ENCODE measurements around the gene C20orf141. TPM values are rescaled to one million over a fixed set of nuclear protein-coding genes. Genes with fewer than 3 reads are reported as not detected.

Gene C20orf141, protein sequence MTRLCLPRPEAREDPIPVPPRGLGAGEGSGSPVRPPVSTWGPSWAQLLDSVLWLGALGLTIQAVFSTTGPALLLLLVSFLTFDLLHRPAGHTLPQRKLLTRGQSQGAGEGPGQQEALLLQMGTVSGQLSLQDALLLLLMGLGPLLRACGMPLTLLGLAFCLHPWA
- not detected in 2 replicates for total RNA-seq (2013; cell fraction: nucleolus; rRNA removed)
- not detected in 2 replicates for total RNA-seq (2014; rRNA removed)
- not detected in 2 replicates for total RNA-seq (2014; rRNA removed; fragmentation: Illumina TruSeq; extraction: Trizol)
- total RNA-seq (2021) = not detected in 2 replicates
- not detected for polyA plus RNA-seq (2011; ENCODE audit: low read depth)
- polyA plus RNA-seq (2011; rRNA removed) = not detected in 2 replicates
- polyA plus RNA-seq (2011; cell fraction: cytosol; rRNA removed) = not detected in 2 replicates
- not detected in 2 replicates for polyA plus RNA-seq (2011; cell fraction: nucleus; rRNA removed)
- not detected in 2 replicates for polyA plus RNA-seq (2012)
- polyA plus RNA-seq (2014; fragmentation: Illumina TruSeq; extraction: Trizol) = not detected in 2 replicates
- not detected for polyA plus RNA-seq (2014; fragmentation: Nextera tagmentation; extraction: Ambion mirVana)
- not detected in 2 replicates for polyA plus RNA-seq (2014; rRNA removed)
- not detected for polyA plus RNA-seq (2016; fragmentation: Nextera tagmentation; extraction: Ambion mirVana)
- polyA minus RNA-seq (2011; rRNA and poly(A)+ RNA removed) = not detected in 2 replicates
- polyA minus RNA-seq (2011; cell fraction: cytosol; rRNA and poly(A)+ RNA removed) = not detected in 2 replicates
- not detected in 2 replicates for polyA minus RNA-seq (2011; cell fraction: nucleus; rRNA and poly(A)+ RNA removed)
- not detected for Bru-seq, nascent RNA
- BruChase-seq, experiment 1, labeled RNA remaining after a 6-hour chase = not detected
- BruChase-seq, experiment 2, labeled RNA remaining after a 2-hour chase = not detected
- long read RNA-seq, experiment 1 = 0 reads
- long read RNA-seq, experiment 2 = 0 reads

DNA sequence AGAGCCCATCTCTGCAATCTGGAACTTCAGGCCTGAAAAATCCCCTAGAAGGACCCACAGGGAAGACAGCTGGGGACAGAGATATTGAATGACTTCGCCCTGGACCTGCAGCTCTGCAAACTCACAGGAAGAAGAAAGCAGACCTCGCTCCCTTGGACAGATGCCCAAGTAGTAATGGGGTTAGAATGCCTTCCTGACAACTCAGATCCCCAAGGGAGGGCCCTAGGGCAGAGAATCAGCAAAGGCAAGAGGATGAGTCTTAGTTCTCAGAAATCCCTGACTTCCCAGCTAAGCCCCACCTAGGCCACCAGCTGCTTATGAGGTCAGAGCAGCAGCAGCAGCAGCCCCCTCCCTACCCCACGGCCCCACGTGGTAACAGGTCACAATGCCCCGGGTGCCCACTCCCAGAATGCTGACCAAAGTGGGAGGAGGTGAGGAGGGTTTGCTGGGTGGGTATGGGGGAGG lies at the start of gene C20orf141:
Gene C20orf141, plus strand, starts transcription at position 401 of the 465 bp plus-strand sequence. CDS start 198 bp downstream, outside the sequence.
- no peaks in the 10 kb centered on the region for H3K4me1 ChIP-seq (ENCODE audit: control insufficient read depth, insufficient read depth, low read length)
- no peak within 1 kb of the TSS for H3K9ac ChIP-seq (ENCODE audit: control insufficient read depth, insufficient read depth, low read length)
- H3K9me3 ChIP-seq (replicated peaks; ENCODE audit: control insufficient read depth, insufficient read depth, low read length) = no peaks in the 10 kb centered on the region; the same call in 2 of the 3 replicates
- intact Hi-C loops (cut with micrococcal nuclease; ENCODE audit: unreplicated experiment) = no loop called here
- H3K4me2 ChIP-seq (ENCODE audit: control insufficient read depth, insufficient read depth) = no peak within 1 kb of the TSS
- H3K36me3 ChIP-seq (ENCODE audit: control insufficient read depth in 2 of 2, insufficient read depth in 2 of 2, low read length in 1 of 2) = no peaks in the 10 kb centered on the region
- in situ Hi-C loops (cut with MboI) = no loop called here
- ChIA-PET POLR2A (no interaction called here), CTCF (no interaction called here), SMC1A (ENCODE audit: uncharacterized antibody, unreplicated experiment) (no interaction called here), RAD21 (ENCODE audit: unreplicated experiment) (no interaction called here)
- no peak for TF ChIP-seq NFIC (IDR thresholded peaks at IDR 0.05; ENCODE audit: low read depth, low read length)
- no peak for TF ChIP-seq LARP7 (IDR thresholded peaks at IDR 0.05)
- no peak within 1 kb of the TSS for H2AFZ ChIP-seq (ENCODE audit: control insufficient read depth, low read depth, low read length)
- H3K4me3 ChIP-seq = no peak within 1 kb of the TSS
- no peak for DNase-seq (ENCODE audit: low read depth, low spot score)
- H3K79me2 ChIP-seq (ENCODE audit: control insufficient read depth, insufficient read depth, low read length) = no peaks in the 10 kb centered on the region
- WGBS (ENCODE audit: insufficient coverage, insufficient replicate concordance, low lambda C conversion rate, missing lambda C conversion rate) = 2% methylated on average over 5 of the region's 5 CpGs
- no peaks in the 10 kb centered on the region; a peak in 1 of 4 replicates for H3K27me3 ChIP-seq (replicated peaks in 1 of 2; ENCODE audit: control insufficient read depth in 2 of 2, insufficient read depth in 2 of 2, low read length in 1 of 2)
- ATAC-seq = no peak
- H4K20me1 ChIP-seq (ENCODE audit: control insufficient read depth, insufficient read depth) = no peaks in the 10 kb centered on the region
- FAIRE-seq = no peak
- H3K27ac ChIP-seq (ENCODE audit: control insufficient read depth, insufficient read depth) = no peak within 1 kb of the TSS
- no TSS peak for BruUV-seq (replicated peaks)
